ENCODE measurements around the gene ACTBL2. TPM values are rescaled to one million over a fixed set of nuclear protein-coding genes. Genes with fewer than 3 reads are reported as not detected.
"Not testable (repeated sequence)": the region's sequence is repeated elsewhere in the genome, so short reads cannot be mapped to it uniquely, and the experiment has no call there.

ACTBL2 gene
- 1 to 10 TPM in 1 of 4 donors, under 1 TPM in 1, not detected in 2; 0.08 to 2.2 TPM for total RNA-seq

GRCh38 chr5:57482671-57483106 lies at the start of gene ACTBL2:
TSS of gene ACTBL2 (minus strand) at chr5:57482811. CDS start at chr5:57482707, 104 bp downstream.
- intact Hi-C loops (cut with DNase I; ENCODE audit: low total_unique reads), result no loop called here
- 71% methylated on average over 5 of the region's 5 CpGs for whole genome bisulfite sequencing, 2 donors
- no peak for TF ChIP-seq POLR2A (IDR thresholded peaks at IDR 0.05)
- TF ChIP-seq CTCF (IDR thresholded peaks at IDR 0.05), result no peak
- no peak for DNase-seq (ENCODE audit: low spot score in 2 of 2)
- H3K4me3 ChIP-seq (ENCODE audit: low read depth, poor library complexity, severe bottlenecking), result no peak within 1 kb of the TSS

GRCh38 chr5:57531333-57531732 lies 48.7 kb upstream of the ACTBL2 start:
- TF ChIP-seq POLR2A (IDR thresholded peaks at IDR 0.05) (no peak), CTCF (IDR thresholded peaks at IDR 0.05) (no peak)
- no peak for DNase-seq (ENCODE audit: low spot score in 2 of 2)
- intact Hi-C loops (cut with DNase I; ENCODE audit: low total_unique reads), result no loop called here
- H3K4me3 ChIP-seq (ENCODE audit: low read depth, poor library complexity, severe bottlenecking), result no peak overlapping the region
- 36 to 94% methylated on average over 1 of the region's 1 CpG for WGBS, 2 donors

- intact Hi-C loops (cut with DNase I; ENCODE audit: low total_unique reads), result no loop called here
- 81% methylated on average over 4 of the region's 4 CpGs for WGBS, 2 donors
- no peak overlapping the region for H3K4me3 ChIP-seq (ENCODE audit: low read depth, poor library complexity, severe bottlenecking)
- DNase-seq (ENCODE audit: low spot score in 2 of 2), result no peak
- TF ChIP-seq POLR2A (IDR thresholded peaks at IDR 0.05) (no peak), CTCF (IDR thresholded peaks at IDR 0.05) (no peak)
These were observed 47.3 kb upstream of the ACTBL2 start for GRCh38 chr5:57529864-57530263.

GRCh38 chr5:57527870-57528269 lies 45.3 kb upstream of the ACTBL2 start:
- TF ChIP-seq POLR2A (IDR thresholded peaks at IDR 0.05) (no peak), CTCF (IDR thresholded peaks at IDR 0.05) (no peak)
- no peak for DNase-seq (ENCODE audit: low spot score in 2 of 2)
- 82 to 84% methylated on average over 4 of the region's 4 CpGs for WGBS, 2 donors
- no peak overlapping the region for H3K4me3 ChIP-seq (ENCODE audit: low read depth, poor library complexity, severe bottlenecking)
- intact Hi-C loops (cut with DNase I; ENCODE audit: low total_unique reads), result no loop called here

GRCh38 chr5:57524348-57525060 lies 41.9 kb upstream of the ACTBL2 start:
- intact Hi-C loops (cut with DNase I; ENCODE audit: low total_unique reads), result no loop called here
- WGBS, 2 donors, result 72 to 75% methylated on average over 6 of the region's 6 CpGs
- TF ChIP-seq POLR2A (IDR thresholded peaks at IDR 0.05), result no peak
- no peak for TF ChIP-seq CTCF (IDR thresholded peaks at IDR 0.05)
- no peak for DNase-seq (ENCODE audit: low spot score in 2 of 2)
- H3K4me3 ChIP-seq (ENCODE audit: low read depth, poor library complexity, severe bottlenecking), result no peak overlapping the region

- 96 to 98% methylated on average over 4 of the region's 4 CpGs for WGBS, 2 donors
These were observed 39.9 kb upstream of the ACTBL2 start for GRCh38 chr5:57522477-57522876.

GRCh38 chr5:57518415-57518814 lies 35.8 kb upstream of the ACTBL2 start:
- DNase-seq (ENCODE audit: low spot score in 2 of 2); intact Hi-C loops (cut with DNase I; ENCODE audit: low total_unique reads); H3K4me3 ChIP-seq (ENCODE audit: low read depth, poor library complexity, severe bottlenecking): not testable (repeated sequence)
- 88 to 91% methylated on average over 17 of the region's 17 CpGs for WGBS, 2 donors

More at GRCh38 chr5:57522477-57522876, 39.9 kb upstream of the ACTBL2 start:
- DNase-seq (ENCODE audit: low spot score in 2 of 2); H3K4me3 ChIP-seq (ENCODE audit: low read depth, poor library complexity, severe bottlenecking); intact Hi-C loops (cut with DNase I; ENCODE audit: low total_unique reads): not testable (repeated sequence)
